Endothelial cell of umbilical vein (primary cell): ENCODE results near the gene FOXP1. TPM values are rescaled to one million over a fixed set of nuclear protein-coding genes. Genes with fewer than 3 reads are reported as not detected.

ENCODE experiments used
- BruUV-seq: library from RNA; stranded (reverse); fragments of 400-500 nt; replicated peaks from 2 replicates; lab custom pipeline; 2021; lab: Mats Ljungman, UMichigan
- CTCF ChIA-PET: fragments of 300-600, 350-600 bp; sonication (Branson Sonifier 250); formaldehyde crosslinking; loops from one replicate; lab custom pipeline; 2021; ENCODE audit warnings: antibody characterized with exemption, inconsistent platforms; lab: Charles Lee
- POLR2A ChIA-PET: fragments of 300-600, 350-600 bp; sonication (Branson Sonifier 250); formaldehyde crosslinking; loops from one replicate; lab custom pipeline; 2021; ENCODE audit warnings: antibody characterized with exemption, inconsistent platforms; lab: Charles Lee
- DNase-seq: peaks from one replicate; pipeline ENCODE4 v3.0.0-alpha.2; 2011; ENCODE audit warnings: low read depth, low spot score
- FAIRE-seq: peaks from 2 replicates; lab custom pipeline; 2011; peaks lifted over from hg19 to GRCh38; lab: Jason Lieb, UNC
- H2AFZ ChIP-seq: 2 replicates; pipeline ENCODE4 v1.6.0; 2012; ENCODE audit warnings: low read depth, low read length, control low read depth, inconsistent platforms
- H3K27ac ChIP-seq: 2 replicates; pipeline ENCODE4 v1.5.1; 2011; ENCODE audit warnings: low read depth, mild to moderate bottlenecking, control low read depth, low read length, moderate library complexity; ENCODE audit not compliant: insufficient read depth
- H3K27me3 ChIP-seq, 2 experiments: 2 replicates each; pipeline versions ENCODE4 v1.6.0 to v1.6.1; 2011; ENCODE audit warnings: low read length in 2 of 2, mixed read lengths in 1 of 2; ENCODE audit not compliant: control insufficient read depth in 2 of 2, insufficient read depth in 2 of 2
- H3K36me3 ChIP-seq, 2 experiments: 2 replicates in 1 of 2; 3 replicates in 1 of 2; pipeline ENCODE4 v1.5.1; 2011; ENCODE audit warnings: low read length in 2 of 2, mild to moderate bottlenecking in 1 of 2, moderate library complexity in 1 of 2; ENCODE audit not compliant: control insufficient read depth in 2 of 2, insufficient read depth in 2 of 2; ENCODE audit errors: extremely low read depth in 1 of 2
- H3K4me1 ChIP-seq: 3 replicates; pipeline ENCODE4 v1.5.1; 2011; ENCODE audit warnings: mild to moderate bottlenecking, low read length; ENCODE audit not compliant: control insufficient read depth, insufficient read depth; ENCODE audit errors: extremely low read depth
- H3K4me2 ChIP-seq: 2 replicates; pipeline ENCODE4 v1.6.1; 2011; ENCODE audit warnings: low read length, control low read depth, mixed read lengths; ENCODE audit not compliant: insufficient read depth
- H3K4me3 ChIP-seq, 3 experiments: fragments of 200-600 bp in 1 of 3; sonication (generic), shearing (Covaris generic) in 1 of 3; replicated peaks in 1 of 3; 2 replicates each; pipeline ENCODE4 v1.5.1; 2011 to 2016; ENCODE audit warnings: control low read depth in 3 of 3, low read length in 3 of 3, mild to moderate bottlenecking in 2 of 3, inconsistent platforms in 1 of 3, low read depth in 1 of 3, moderate library complexity in 1 of 3; ENCODE audit not compliant: insufficient read depth in 1 of 3
- H3K79me2 ChIP-seq: 2 replicates; pipeline ENCODE4 v1.6.0; 2012; ENCODE audit warnings: low read length, inconsistent platforms; ENCODE audit not compliant: control insufficient read depth, insufficient read depth
- H3K9ac ChIP-seq: replicated peaks from 2 replicates; pipeline ENCODE3; 2011; ENCODE audit warnings: low read length, control low read depth; ENCODE audit not compliant: insufficient read depth; ENCODE audit errors: extremely low read depth
- H3K9me1 ChIP-seq: replicated peaks from 3 replicates; pipeline ENCODE4 v1.6.0; 2011; ENCODE audit warnings: mild to moderate bottlenecking, low read length; ENCODE audit not compliant: control insufficient read depth, insufficient read depth; ENCODE audit errors: extremely low read depth
- H3K9me3 ChIP-seq: replicated peaks from 2 replicates; pipeline ENCODE4 v1.5.1; 2012; ENCODE audit warnings: low read length, inconsistent platforms; ENCODE audit not compliant: control insufficient read depth, insufficient read depth
- H4K20me1 ChIP-seq: replicated peaks from 2 replicates; pipeline ENCODE3; 2011; ENCODE audit warnings: mild to moderate bottlenecking, low read length; ENCODE audit not compliant: control insufficient read depth, insufficient read depth; ENCODE audit errors: extremely low read depth
- CTCF ChIP-seq, 2 donors: IDR thresholded peaks; 1 replicate in 1 of 2; 2 replicates in 1 of 2; pipeline ENCODE4 v1.5.1; 2011; ENCODE audit warnings: low read length in 2 of 2, mild to moderate bottlenecking in 2 of 2, moderate library complexity in 2 of 2, control low read depth in 1 of 2, inconsistent platforms in 1 of 2, low read depth in 1 of 2; ENCODE audit not compliant: insufficient read depth in 1 of 2; ENCODE audit errors: extremely low read depth in 1 of 2
- FOS ChIP-seq: IDR thresholded peaks from 2 replicates; pipeline ENCODE4 v1.6.1; 2011; ENCODE audit warnings: mild to moderate bottlenecking, low read length, moderate library complexity, borderline replicate concordance; ENCODE audit not compliant: insufficient read depth
- GATA2 ChIP-seq: IDR thresholded peaks from 2 replicates; pipeline ENCODE4 v1.7.0; 2011; ENCODE audit warnings: low read depth, mild to moderate bottlenecking, moderate library complexity, mixed read lengths, low read length; ENCODE audit not compliant: insufficient read length, insufficient read depth
- JUN ChIP-seq: IDR thresholded peaks from 2 replicates; pipeline ENCODE4 v1.6.1; 2011; ENCODE audit warnings: borderline replicate concordance, low read depth; ENCODE audit not compliant: insufficient read length, insufficient read depth
- POLR2A ChIP-seq: IDR thresholded peaks from 2 replicates; pipeline ENCODE4 v1.6.1; 2012; ENCODE audit warnings: low read depth, mild to moderate bottlenecking, control low read depth, low read length
- POLR2AphosphoS5 ChIP-seq: IDR thresholded peaks from 2 replicates; pipeline ENCODE4 v1.6.1; 2012; ENCODE audit warnings: low read depth, mild to moderate bottlenecking, control low read depth, low read length, moderate library complexity; ENCODE audit not compliant: insufficient read depth
- dilution Hi-C: fragments of 300-500 bp; cut with MboI; formaldehyde crosslinking; loops from one replicate; pipeline ENCODE4 v1.15.0; 2019; ENCODE audit warnings: low sequenced_read_pairs; ENCODE audit not compliant: extremely low pct_ligation_motif_present
- intact Hi-C: fragments of 100-400 bp; cut with micrococcal nuclease; formaldehyde crosslinking; loops from one replicate; pipeline ENCODE4 v1.10.0; 2022
- polyA plus RNA-seq, 4 experiments: library from polyadenylated mRNA; depleted of rRNA in 3 of 4; stranded (reverse) in 3 of 4; unstranded in 1 of 4; fragments of >200 nt; gene quantifications; 2 replicates each; pipeline versions ENCODE4 v1.2.1 to v1.2.3, GENCODE V29; 2011 to 2012; ENCODE audit warnings: missing spikeins in 1 of 4
- total RNA-seq: library from RNA; stranded (reverse); gene quantifications from 2 replicates; pipeline ENCODE4 v1.2.3, GENCODE V29; 2021

Gene FOXP1
- total and polyA plus RNA-seq, 2 donors (not counting 3 experiments of a cell fraction or from before 2014, with no cell fraction given), result 41.0 to 107 TPM

DNA sequence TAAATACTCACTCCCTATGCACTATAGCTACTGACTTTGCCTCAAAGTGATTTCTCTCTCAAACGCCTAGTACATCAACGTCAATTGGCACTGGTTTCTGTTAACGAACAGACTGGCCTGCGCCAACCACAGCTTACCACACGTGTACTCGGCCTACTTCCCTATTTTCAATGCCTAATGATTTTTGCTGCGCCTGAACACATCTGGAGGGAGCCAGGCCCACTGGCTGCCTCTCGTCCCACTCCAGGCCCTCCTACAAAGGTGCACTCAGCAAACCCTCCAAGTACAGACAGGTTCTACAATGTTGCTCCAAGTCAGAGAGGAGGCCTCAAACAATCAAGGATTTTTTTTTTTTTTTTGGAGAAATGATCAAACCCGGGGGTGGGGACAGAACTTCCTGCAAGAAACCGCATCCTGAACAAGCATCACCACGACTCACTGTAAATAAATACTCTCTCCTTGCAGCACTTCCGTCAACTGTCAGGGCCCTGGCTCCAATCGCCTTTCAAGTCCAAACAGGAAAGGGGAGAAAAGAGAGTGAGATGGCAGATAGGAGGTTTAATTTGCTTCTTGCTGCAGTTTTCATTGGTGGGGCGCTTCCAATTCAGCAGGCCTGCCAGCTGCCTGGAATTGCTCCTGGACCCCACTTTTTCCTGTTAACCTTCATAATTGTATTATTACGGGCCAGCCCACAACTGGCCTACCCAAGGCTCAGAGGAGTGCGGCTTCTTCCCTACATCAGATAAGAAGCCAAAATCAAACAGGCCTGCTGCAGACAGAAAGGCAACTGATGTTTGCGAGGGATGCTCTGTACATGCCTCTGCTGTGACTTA lies 139.3 kb downstream of the FOXP1 start:
- POLR2A ChIA-PET, result no interaction called here
- peak; percentile 99 for FAIRE-seq

More for the DNA sequence above, 139.3 kb downstream of the FOXP1 start:
- H3K27me3 ChIP-seq, result no peaks in the 10 kb centered on the region
- peak overlapping the region; percentile 79 for H2AFZ ChIP-seq
- CTCF ChIA-PET, result interaction anchor here (1.0 to 1.9 kb wide), 7 partner anchors 10 to 894 kb away, joined by 3 to 5 read pairs (median 5); no protein-coding TSS in a partner anchor
- no peaks in the 10 kb centered on the region for H3K36me3 ChIP-seq
- intact Hi-C loops (loop anchor here (1.0 kb wide), 5 partner anchors 22 to 217 kb away; partner anchors contain the start of gene FOXP1), dilution Hi-C loops (no loop called here)
- peak overlapping the region; percentile 34 for H3K4me2 ChIP-seq
- TF ChIP-seq GATA2 (peak; percentile 96), JUN (peak; percentile 4), CTCF (IDR thresholded peaks at IDR 0.05; ENCODE audit: extremely low read depth in 1 of 2, insufficient read depth in 1 of 2, low read depth in 1 of 2, low read length in 2 of 2) (no peak), FOS (peak; percentile 47), POLR2AphosphoS5 (peak; percentile 76), POLR2A (no peak)
- H3K79me2 ChIP-seq, result no peaks in the 10 kb centered on the region
- H3K9ac ChIP-seq, result peak overlapping the region; percentile 47
- no TSS peak for BruUV-seq
- H4K20me1 ChIP-seq, result no peaks in the 10 kb centered on the region
- no peaks in the 10 kb centered on the region for H3K9me3 ChIP-seq
- peak; percentile 85 for DNase-seq
- H3K4me3 ChIP-seq, result no peak overlapping the region
- peak overlapping the region; percentile 65 for H3K27ac ChIP-seq
- no peaks in the 10 kb centered on the region for H3K9me1 ChIP-seq
- peaks cover 20% of the 10 kb centered on the region for H3K4me1 ChIP-seq
